HepG2 (cell line): Measurements from ENCODE around the gene KLHL17. TPM values are rescaled to one million over a fixed set of nuclear protein-coding genes. Genes with fewer than 3 reads are reported as not detected.

Experiments
- ATAD3A ChIP-seq: sonication (generic); formaldehyde crosslinking; IDR thresholded peaks from 2 replicates; pipeline ENCODE4 v1.4.0; 2020; ENCODE audit warnings: missing genetic modification reagents
- ELF1 ChIP-seq: sonication (generic); formaldehyde crosslinking; IDR thresholded peaks from 2 replicates; pipeline ENCODE4 v1.4.0; 2020; ENCODE audit warnings: missing genetic modification reagents
- FOSL2 ChIP-seq: sonication (generic); formaldehyde crosslinking; IDR thresholded peaks from 2 replicates; pipeline ENCODE4 v1.4.0; 2020; ENCODE audit warnings: missing genetic modification reagents
- FOXC1 ChIP-seq: sonication (generic); formaldehyde crosslinking; IDR thresholded peaks from 2 replicates; pipeline ENCODE4 v1.8.0; 2022; ENCODE audit warnings: mild to moderate bottlenecking, missing genetic modification reagents, borderline replicate concordance
- FOXK2 ChIP-seq: fragments of 450-650 bp; IDR thresholded peaks from 2 replicates; pipeline ENCODE4 v1.6.1; 2016
- GATAD2A ChIP-seq: IDR thresholded peaks from 2 replicates; pipeline ENCODE4 v1.6.1; 2016
- GFI1 ChIP-seq: sonication (generic); formaldehyde crosslinking; IDR thresholded peaks from 2 replicates; pipeline ENCODE4 v1.5.0; 2020; ENCODE audit warnings: missing genetic modification reagents, mild to moderate bottlenecking, borderline replicate concordance
- GTF3A ChIP-seq: sonication (generic); formaldehyde crosslinking; conservative IDR thresholded peaks from 2 replicates; pipeline ENCODE4 v1.4.0; 2020; ENCODE audit warnings: mild to moderate bottlenecking, missing genetic modification reagents
- HMG20A ChIP-seq: IDR thresholded peaks from 2 replicates; pipeline ENCODE4 v1.6.1; 2016; ENCODE audit warnings: borderline replicate concordance
- MBNL3 ChIP-seq: fragments of 250-450 bp; sonication (Bioruptor Pico); conservative IDR thresholded peaks from 2 replicates; pipeline ENCODE4 v1.8.0; 2022; ENCODE audit warnings: mild to moderate bottlenecking, inconsistent platforms
- MTA3 ChIP-seq: sonication (generic); formaldehyde crosslinking; IDR thresholded peaks from 2 replicates; pipeline ENCODE4 v1.4.0; 2020; ENCODE audit warnings: missing genetic modification reagents
- NR2C2 ChIP-seq: sonication (generic); formaldehyde crosslinking; IDR thresholded peaks from 2 replicates; pipeline ENCODE4 v1.4.0; 2020; ENCODE audit warnings: missing genetic modification reagents, mild to moderate bottlenecking, moderate library complexity, borderline replicate concordance
- NR2F6 ChIP-seq, 2 experiments: IDR thresholded peaks; 2 replicates each; pipeline ENCODE4 v1.6.1; 2016; ENCODE audit warnings: antibody characterized with exemption in 1 of 2, mild to moderate bottlenecking in 1 of 2
- PHF5A ChIP-seq: IDR thresholded peaks from one replicate; pipeline ENCODE4 v1.6.1; 2018; ENCODE audit warnings: low read depth, missing genetic modification reagents; ENCODE audit not compliant: unreplicated experiment
- POLR2G ChIP-seq: fragments of 200-400 bp; formaldehyde crosslinking; IDR thresholded peaks from 2 replicates; pipeline ENCODE4 v1.6.1; 2018; ENCODE audit warnings: mild to moderate bottlenecking, low read depth, low read length, moderate library complexity
- SP2 ChIP-seq: sonication (generic); formaldehyde crosslinking; IDR thresholded peaks from 2 replicates; pipeline ENCODE4 v1.5.1; 2020; ENCODE audit warnings: mild to moderate bottlenecking, missing genetic modification reagents
- ZFP41 ChIP-seq: sonication (generic); formaldehyde crosslinking; IDR thresholded peaks from 2 replicates; pipeline ENCODE4 v1.4.0; 2020; ENCODE audit warnings: mild to moderate bottlenecking, missing genetic modification reagents, borderline replicate concordance
- ZFP90 ChIP-seq: sonication (generic); formaldehyde crosslinking; IDR thresholded peaks from 2 replicates; pipeline ENCODE4 v1.8.0; 2022; ENCODE audit warnings: missing genetic modification reagents, mild to moderate bottlenecking, inconsistent platforms, borderline replicate concordance
- ZMAT3 ChIP-seq: sonication (generic); formaldehyde crosslinking; conservative IDR thresholded peaks from 2 replicates; pipeline ENCODE4 v1.7.0; 2021; ENCODE audit warnings: missing genetic modification reagents
- ZNF101 ChIP-seq: sonication (generic); formaldehyde crosslinking; IDR thresholded peaks from 2 replicates; pipeline ENCODE4 v1.4.0; 2020; ENCODE audit warnings: mild to moderate bottlenecking, low read depth, missing genetic modification reagents, borderline replicate concordance
- ZNF207 ChIP-seq: fragments of 450-650 bp; IDR thresholded peaks from 2 replicates; pipeline ENCODE4 v1.6.1; 2016; ENCODE audit warnings: antibody characterized with exemption, borderline replicate concordance
- ZNF335 ChIP-seq: sonication (generic); formaldehyde crosslinking; IDR thresholded peaks from 2 replicates; pipeline ENCODE4 v1.4.0; 2020; ENCODE audit warnings: missing genetic modification reagents
- ZNF343 ChIP-seq: sonication (generic); formaldehyde crosslinking; IDR thresholded peaks from 2 replicates; pipeline ENCODE4 v1.4.0; 2020; ENCODE audit warnings: mild to moderate bottlenecking, missing genetic modification reagents
- ZNF484 ChIP-seq: sonication (generic); formaldehyde crosslinking; IDR thresholded peaks from 2 replicates; pipeline ENCODE4 v1.5.1; 2020; ENCODE audit warnings: mild to moderate bottlenecking, low read depth, missing genetic modification reagents, borderline replicate concordance
- ZNF724P ChIP-seq: sonication (generic); formaldehyde crosslinking; IDR thresholded peaks from 2 replicates; pipeline ENCODE4 v1.8.0; 2022; ENCODE audit warnings: missing genetic modification reagents, borderline replicate concordance
- ZSCAN9 ChIP-seq: IDR thresholded peaks from 2 replicates; pipeline ENCODE4 v1.6.1; 2016; ENCODE audit warnings: borderline replicate concordance
- polyA plus RNA-seq, 8 experiments: library from polyadenylated mRNA; depleted of rRNA in 3 of 8; stranded (reverse) in 7 of 8; unstranded in 1 of 8; fragments of >200 nt; fragmentation: Illumina TruSeq in 4 of 8; extraction: Trizol in 4 of 8; gene quantifications; 2 replicates each; pipeline versions ENCODE4 v1.2.1 to v1.2.3, GENCODE V29; 2011 to 2016; ENCODE audit warnings: low read depth in 4 of 8, missing spikeins in 1 of 8, mixed read lengths in 1 of 8; ENCODE audit not compliant: insufficient read depth in 1 of 8
- total RNA-seq, 5 experiments: library from RNA; depleted of rRNA; stranded (reverse); fragments of >200 nt; fragmentation: Illumina TruSeq; extraction: Trizol; gene quantifications; 2 replicates each; pipeline ENCODE4 v1.2.3, GENCODE V29; 2016; ENCODE audit warnings: low read depth in 1 of 5
- TF ChIP-seq, protein P1 (sequence below): sonication (generic); formaldehyde crosslinking; IDR thresholded peaks from 2 replicates; pipeline ENCODE4 v1.8.1; 2022; ENCODE audit warnings: mild to moderate bottlenecking, missing genetic modification reagents
- TF ChIP-seq, protein P2 (sequence below): IDR thresholded peaks from 2 replicates; pipeline ENCODE4 v1.6.1; 2016; ENCODE audit warnings: mild to moderate bottlenecking, missing biosample characterization, missing genetic modification reagents
- TF ChIP-seq, protein P3 (sequence below): sonication (generic); formaldehyde crosslinking; IDR thresholded peaks from 2 replicates; pipeline ENCODE4 v1.5.0; 2020; ENCODE audit warnings: missing genetic modification reagents
- TF ChIP-seq, protein P4 (sequence below): IDR thresholded peaks from 2 replicates; pipeline ENCODE4 v1.6.1; 2016; ENCODE audit warnings: low read depth, borderline replicate concordance

Gene KLHL17
- total and polyA plus RNA-seq, 2 of the 13 experiments (the other 11 are each of a cell fraction or from before 2014, with no cell fraction given), result 9.3 to 24.7 TPM

DNA sequence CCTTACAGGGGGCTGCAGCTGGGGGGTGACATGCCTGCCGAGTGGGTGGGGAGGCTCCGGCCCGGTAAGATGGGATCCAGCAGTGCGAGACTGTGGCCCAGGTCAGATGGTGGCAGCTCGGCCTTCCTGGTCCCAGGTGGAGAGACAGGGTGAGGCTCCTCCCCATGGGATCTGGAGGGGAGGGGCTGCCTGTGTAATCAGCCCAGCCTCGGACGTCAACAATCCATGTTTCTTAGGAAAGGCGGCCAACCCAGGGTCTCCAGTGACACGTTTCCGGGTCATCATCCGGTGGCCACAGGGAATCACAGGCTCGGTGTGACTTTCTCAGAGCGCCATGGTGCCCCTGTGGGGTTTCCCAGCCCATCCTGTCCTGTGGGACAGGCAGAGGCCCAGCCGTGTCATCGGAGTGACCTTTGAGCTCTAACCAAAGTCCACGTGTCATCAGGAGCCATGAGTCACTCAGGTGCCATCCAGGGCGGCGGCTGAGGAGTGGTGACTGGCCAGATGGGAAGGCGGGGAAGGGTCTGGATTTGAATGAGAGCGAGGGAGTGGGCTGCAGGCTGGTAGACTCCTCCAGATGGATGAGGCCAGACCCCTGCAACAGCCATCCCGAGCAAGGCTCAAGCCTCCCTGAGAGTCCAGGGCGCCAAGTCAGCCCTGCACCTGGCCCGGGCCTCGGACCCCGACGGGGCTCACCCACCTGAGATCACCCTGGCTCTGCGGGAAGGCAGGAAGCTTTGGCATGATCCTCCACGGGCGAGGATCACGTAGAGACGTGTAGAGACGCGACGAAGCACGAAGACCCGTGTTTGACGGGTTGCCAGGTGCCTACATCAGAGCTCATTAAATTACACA lies 46.1 kb downstream of the KLHL17 start (continued):
- TF ChIP-seq ZNF343 (CRISPR knock-in tag) (peak; percentile 49; the same call in 1 of the 2 replicates), SP2 (CRISPR knock-in tag) (no peak), NR2C2 (CRISPR knock-in tag) (peak; percentile 96), GATAD2A (CRISPR knock-in tag) (peak; percentile 93), MTA3 (CRISPR knock-in tag) (no peak), NR2F6 (IDR thresholded peaks at IDR 0.05) (peak; percentile 79), NR2F6 (CRISPR knock-in tag; IDR thresholded peaks at IDR 0.05) (peak; percentile 89), ZMAT3 (peak; percentile 81; the same call in 1 of the 2 replicates), HMG20A (CRISPR knock-in tag) (peak; percentile 65), ZFP90 (CRISPR knock-in tag) (peak; percentile 95), FOXC1 (CRISPR knock-in tag) (peak; percentile 78), POLR2G (peak; percentile 86), ZFP41 (peak; percentile 36; the same call in 1 of the 2 replicates), FOXK2 (peak; percentile 69; the same call in 1 of the 2 replicates), PHF5A (peak; percentile 74), ZNF207 (no peak), ZSCAN9 (CRISPR knock-in tag) (no peak), GFI1 (CRISPR knock-in tag) (peak; percentile 78; the same call in 1 of the 2 replicates), ZNF335 (CRISPR knock-in tag) (peak; percentile 63; the same call in 1 of the 2 replicates), ZNF484 (CRISPR knock-in tag) (no peak), ZNF101 (no peak), ATAD3A (CRISPR knock-in tag) (no peak), ELF1 (CRISPR knock-in tag) (peak; percentile 82), FOSL2 (CRISPR knock-in tag) (peak; percentile 99), ZNF724P (CRISPR knock-in tag) (peak; percentile 84; the same call in 1 of the 2 replicates), MBNL3 (CRISPR knock-in tag) (no peak), GTF3A (0 out of 2 replicates have a peak, but pooled peaks have one; percentile 52)
- TF ChIP-seq, protein P1, sequence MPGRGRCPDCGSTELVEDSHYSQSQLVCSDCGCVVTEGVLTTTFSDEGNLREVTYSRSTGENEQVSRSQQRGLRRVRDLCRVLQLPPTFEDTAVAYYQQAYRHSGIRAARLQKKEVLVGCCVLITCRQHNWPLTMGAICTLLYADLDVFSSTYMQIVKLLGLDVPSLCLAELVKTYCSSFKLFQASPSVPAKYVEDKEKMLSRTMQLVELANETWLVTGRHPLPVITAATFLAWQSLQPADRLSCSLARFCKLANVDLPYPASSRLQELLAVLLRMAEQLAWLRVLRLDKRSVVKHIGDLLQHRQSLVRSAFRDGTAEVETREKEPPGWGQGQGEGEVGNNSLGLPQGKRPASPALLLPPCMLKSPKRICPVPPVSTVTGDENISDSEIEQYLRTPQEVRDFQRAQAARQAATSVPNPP (CRISPR knock-in tag), result no peak
- TF ChIP-seq, protein P2, sequence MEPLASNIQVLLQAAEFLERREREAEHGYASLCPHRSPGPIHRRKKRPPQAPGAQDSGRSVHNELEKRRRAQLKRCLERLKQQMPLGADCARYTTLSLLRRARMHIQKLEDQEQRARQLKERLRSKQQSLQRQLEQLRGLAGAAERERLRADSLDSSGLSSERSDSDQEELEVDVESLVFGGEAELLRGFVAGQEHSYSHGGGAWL (CRISPR knock-in tag), result peak; percentile 65; the same call in 1 of the 2 replicates
- TF ChIP-seq, protein P3, sequence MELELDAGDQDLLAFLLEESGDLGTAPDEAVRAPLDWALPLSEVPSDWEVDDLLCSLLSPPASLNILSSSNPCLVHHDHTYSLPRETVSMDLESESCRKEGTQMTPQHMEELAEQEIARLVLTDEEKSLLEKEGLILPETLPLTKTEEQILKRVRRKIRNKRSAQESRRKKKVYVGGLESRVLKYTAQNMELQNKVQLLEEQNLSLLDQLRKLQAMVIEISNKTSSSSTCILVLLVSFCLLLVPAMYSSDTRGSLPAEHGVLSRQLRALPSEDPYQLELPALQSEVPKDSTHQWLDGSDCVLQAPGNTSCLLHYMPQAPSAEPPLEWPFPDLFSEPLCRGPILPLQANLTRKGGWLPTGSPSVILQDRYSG (CRISPR knock-in tag), result no peak
- TF ChIP-seq, protein P4, sequence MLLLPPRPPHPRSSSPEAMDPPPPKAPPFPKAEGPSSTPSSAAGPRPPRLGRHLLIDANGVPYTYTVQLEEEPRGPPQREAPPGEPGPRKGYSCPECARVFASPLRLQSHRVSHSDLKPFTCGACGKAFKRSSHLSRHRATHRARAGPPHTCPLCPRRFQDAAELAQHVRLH (CRISPR knock-in tag), result peak; percentile 91
